Lower leg skin (tissue), 3 donors: ENCODE results near the gene KRTAP5-11.

Source experiments
- POLR2A ChIP-seq, 2 donors: fragments of 450-650 bp; IDR thresholded peaks; one replicate each; pipeline ENCODE4 v1.6.1; 2016 to 2017; ENCODE audit warnings: antibody characterized with exemption in 2 of 2, mild to moderate bottlenecking in 1 of 2, moderate library complexity in 1 of 2
- TF ChIP-seq, protein P1 (sequence below), 3 donors: fragments of 450-650 bp; IDR thresholded peaks; one replicate each; pipeline ENCODE4 v1.5.1; 2016; ENCODE audit warnings: antibody characterized with exemption in 3 of 3, mild to moderate bottlenecking in 3 of 3, moderate library complexity in 2 of 3

DNA sequence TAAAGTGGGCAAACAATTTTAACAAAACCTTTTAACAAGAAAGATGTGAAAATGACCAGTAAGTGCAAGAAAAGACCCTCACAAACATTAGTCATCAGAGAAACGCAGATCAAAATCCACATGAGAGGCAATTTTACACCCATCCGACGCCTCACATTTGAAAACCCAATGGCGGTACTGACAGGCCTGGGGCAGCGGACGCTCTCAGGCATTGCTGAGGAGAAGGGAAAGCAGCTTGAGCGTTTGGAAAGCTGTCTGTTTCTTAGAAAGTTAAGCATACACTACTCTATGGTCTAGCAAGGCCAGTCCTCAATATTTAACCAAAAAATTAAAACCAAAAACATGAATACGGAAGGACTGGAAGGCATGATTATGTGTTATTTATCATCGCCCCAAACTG, 46.9 kb downstream of the KRTAP5-11 start:
- TF ChIP-seq, protein P1, sequence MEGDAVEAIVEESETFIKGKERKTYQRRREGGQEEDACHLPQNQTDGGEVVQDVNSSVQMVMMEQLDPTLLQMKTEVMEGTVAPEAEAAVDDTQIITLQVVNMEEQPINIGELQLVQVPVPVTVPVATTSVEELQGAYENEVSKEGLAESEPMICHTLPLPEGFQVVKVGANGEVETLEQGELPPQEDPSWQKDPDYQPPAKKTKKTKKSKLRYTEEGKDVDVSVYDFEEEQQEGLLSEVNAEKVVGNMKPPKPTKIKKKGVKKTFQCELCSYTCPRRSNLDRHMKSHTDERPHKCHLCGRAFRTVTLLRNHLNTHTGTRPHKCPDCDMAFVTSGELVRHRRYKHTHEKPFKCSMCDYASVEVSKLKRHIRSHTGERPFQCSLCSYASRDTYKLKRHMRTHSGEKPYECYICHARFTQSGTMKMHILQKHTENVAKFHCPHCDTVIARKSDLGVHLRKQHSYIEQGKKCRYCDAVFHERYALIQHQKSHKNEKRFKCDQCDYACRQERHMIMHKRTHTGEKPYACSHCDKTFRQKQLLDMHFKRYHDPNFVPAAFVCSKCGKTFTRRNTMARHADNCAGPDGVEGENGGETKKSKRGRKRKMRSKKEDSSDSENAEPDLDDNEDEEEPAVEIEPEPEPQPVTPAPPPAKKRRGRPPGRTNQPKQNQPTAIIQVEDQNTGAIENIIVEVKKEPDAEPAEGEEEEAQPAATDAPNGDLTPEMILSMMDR (IDR thresholded peaks at IDR 0.05): no peak
- no peak for TF ChIP-seq POLR2A (IDR thresholded peaks at IDR 0.05)
